Prostate gland (tissue), 2 donors: ENCODE data around the gene C9orf153. TPM values are rescaled to one million over a fixed set of nuclear protein-coding genes. Genes with fewer than 3 reads are reported as not detected.
A peak's percentile ranks its signal among the peaks of the same experiment; 100 is the strongest.

Source experiments
- DNase-seq: peaks from one replicate; pipeline ENCODE4 v3.0.0-alpha.2; 2019; ENCODE audit warnings: low spot score
- H3K27ac ChIP-seq, 2 donors: fragments of 200-600 bp; sonication (generic); 2 replicates each; pipeline ENCODE4 v1.5.1; 2017 to 2019
- H3K27me3 ChIP-seq: fragments of 200-600 bp; sonication (generic); replicated peaks from 2 replicates; pipeline ENCODE4 v1.5.1; 2019; ENCODE audit not compliant: insufficient read depth
- H3K36me3 ChIP-seq, 2 donors: fragments of 200-600 bp; sonication (generic); 1 replicate in 1 of 2; 2 replicates in 1 of 2; pipeline versions ENCODE4 v1.5.1 to v1.8.1; 2017 to 2019
- H3K4me1 ChIP-seq: fragments of 200-600 bp; sonication (generic); replicated peaks from 2 replicates; pipeline ENCODE4 v1.5.1; 2019
- H3K4me3 ChIP-seq, 2 donors: fragments of 200-600 bp; sonication (generic); 2 replicates each; pipeline ENCODE4 v1.5.1; 2017 to 2019
- H3K9me3 ChIP-seq: fragments of 200-600 bp; sonication (generic); 2 replicates; pipeline ENCODE4 v1.5.1; 2017
- CTCF ChIP-seq, 4 experiments: fragments of 200-600 bp in 2 of 4; fragments of 450-650 bp in 2 of 4; sonication (generic) in 2 of 4; IDR thresholded peaks; 1 replicate in 3 of 4; 2 replicates in 1 of 4; pipeline ENCODE4 v1.5.1; 2016 to 2019; ENCODE audit warnings: antibody characterized with exemption in 4 of 4, mild to moderate bottlenecking in 2 of 4, moderate library complexity in 2 of 4
- POLR2A ChIP-seq: fragments of 450-650 bp; IDR thresholded peaks from one replicate; pipeline ENCODE4 v1.6.1; 2016; ENCODE audit warnings: antibody characterized with exemption, mild to moderate bottlenecking
- POLR2AphosphoS5 ChIP-seq: sonication (generic); formaldehyde crosslinking; IDR thresholded peaks from one replicate; pipeline ENCODE4 v1.6.1; 2017; ENCODE audit warnings: antibody characterized with exemption
- WGBS: methylation state at CpG from one replicate; pipeline ENCODE4 v1.1.5; 2018; 5-methylcytosine and 5-hydroxymethylcytosine counted together
- intact Hi-C: fragments of 100-400 bp; cut with DNase I; formaldehyde crosslinking; loops from one replicate; pipeline ENCODE4 v1.14.2; 2022
- total RNA-seq, 2 donors: library from RNA; depleted of rRNA; stranded (reverse); fragments of >200 nt; gene quantifications; one replicate each; pipeline ENCODE4 v1.1.0, GENCODE V29; 2016

Gene C9orf153
- total RNA-seq, 2 donors from 2014 or later, result 1.6 TPM; not detected in 1

GRCh38 chr9:86222667-86223066 lies 36.8 kb downstream of the C9orf153 start:
- Histone ChIP-seq H3K27ac (no peak overlapping the region), H3K4me1 (no peaks in the 10 kb centered on the region), H3K4me3 (no peak overlapping the region), H3K36me3 (no peaks in the 10 kb centered on the region), H3K9me3 (no peaks in the 10 kb centered on the region), H3K27me3 (no peaks in the 10 kb centered on the region)
- intact Hi-C loops, result no loop called here
- WGBS, result 95% methylated on average over 4 of the region's 4 CpGs
- DNase-seq, result no peak
- no peak for TF ChIP-seq CTCF (IDR thresholded peaks at IDR 0.05)

- TF ChIP-seq CTCF (IDR thresholded peaks at IDR 0.05), result no peak
- no peak for TF ChIP-seq POLR2A
- no peak for TF ChIP-seq POLR2AphosphoS5
- 72% methylated on average over 3 of the region's 3 CpGs for WGBS
- Histone ChIP-seq H3K27ac (no peak overlapping the region), H3K36me3 (no peaks in the 10 kb centered on the region), H3K4me1 (no peaks in the 10 kb centered on the region), H3K27me3 (no peaks in the 10 kb centered on the region), H3K9me3 (no peaks in the 10 kb centered on the region), H3K4me3 (no peak overlapping the region)
- no peak for DNase-seq
- intact Hi-C loops, result no loop called here
Measured at GRCh38 chr9:86219606-86220005, 39.9 kb downstream of the C9orf153 start.

- no peak overlapping the region for H3K4me3 ChIP-seq
- H3K36me3 ChIP-seq, result no peaks in the 10 kb centered on the region
- H3K27me3 ChIP-seq, result no peaks in the 10 kb centered on the region
- no peaks in the 10 kb centered on the region for H3K4me1 ChIP-seq
- no peaks in the 10 kb centered on the region for H3K9me3 ChIP-seq
- 81% methylated on average over 7 of the region's 7 CpGs for WGBS
- no peak overlapping the region for H3K27ac ChIP-seq
- intact Hi-C loops, result no loop called here
- TF ChIP-seq POLR2AphosphoS5 (no peak), POLR2A (no peak), CTCF (IDR thresholded peaks at IDR 0.05) (no peak)
- DNase-seq, result no peak
Measured at GRCh38 chr9:86217076-86217755, 42.2 kb downstream of the C9orf153 start.

GRCh38 chr9:86207193-86207592 lies 52.3 kb downstream of the C9orf153 start:
- Histone ChIP-seq H3K4me1 (no peaks in the 10 kb centered on the region), H3K27ac (no peak overlapping the region), H3K27me3 (no peaks in the 10 kb centered on the region), H3K36me3 (no peaks in the 10 kb centered on the region), H3K9me3 (no peaks in the 10 kb centered on the region), H3K4me3 (no peak overlapping the region)
- intact Hi-C loops, result no loop called here
- WGBS, result 81% methylated on average over 5 of the region's 5 CpGs
- no peak for TF ChIP-seq CTCF (IDR thresholded peaks at IDR 0.05)
- no peak for DNase-seq

GRCh38 chr9:86202338-86202882 lies 57.0 kb downstream of the C9orf153 start:
- WGBS, result 38% methylated on average over 5 of the region's 5 CpGs
- TF ChIP-seq POLR2A, result no peak
- TF ChIP-seq CTCF (IDR thresholded peaks at IDR 0.05), result peak; percentile 47 to 76 (median 54)
- no peak for TF ChIP-seq POLR2AphosphoS5
- no peaks in the 10 kb centered on the region for H3K27me3 ChIP-seq

More at GRCh38 chr9:86202338-86202882, 57.0 kb downstream of the C9orf153 start:
- DNase-seq, result no peak
- no peaks in the 10 kb centered on the region for H3K4me1 ChIP-seq
- intact Hi-C loops, result no loop called here
- no peak overlapping the region for H3K4me3 ChIP-seq
- no peak overlapping the region for H3K27ac ChIP-seq
- no peaks in the 10 kb centered on the region for H3K36me3 ChIP-seq
- no peaks in the 10 kb centered on the region for H3K9me3 ChIP-seq
